PC-3 (cell line): Measurements from ENCODE around the gene THRB. TPM values are rescaled to one million over a fixed set of nuclear protein-coding genes. Genes with fewer than 3 reads are reported as not detected.

ENCODE experiments used
- ATAC-seq: fragments of 200-7000 bp; cut with Tn5 transposase; 2 replicates; pipeline ENCODE4 v1.9.1; 2020; ENCODE audit warnings: mild to moderate bottlenecking, moderate library complexity
- BruUV-seq: library from RNA; stranded (reverse); fragments of 400-500 nt; replicated peaks from 2 replicates; lab custom pipeline; 2021; lab: Mats Ljungman, UMichigan
- CTCF ChIA-PET: fragments of 300-600 bp; sonication (Branson Sonifier 250); formaldehyde crosslinking; loops from one replicate; lab custom pipeline; 2022; ENCODE audit warnings: antibody characterized with exemption; lab: Charles Lee
- POLR2A ChIA-PET: fragments of 300-600 bp; sonication (Branson Sonifier 250); formaldehyde crosslinking; loops from one replicate; lab custom pipeline; 2022; ENCODE audit warnings: antibody characterized with exemption; ENCODE audit not compliant: unreplicated experiment; lab: Charles Lee
- DNase-seq: peaks from one replicate; pipeline ENCODE4 v3.0.0-alpha.2; 2015
- H2AFZ ChIP-seq: fragments of 300-600 bp; sonication (generic); 2 replicates; pipeline ENCODE4 v1.6.0; 2016; ENCODE audit warnings: antibody characterized with exemption, low read length
- H3F3A ChIP-seq: fragments of 300-600 bp; sonication (generic); one replicate; pipeline ENCODE4 v1.6.0; 2017; ENCODE audit warnings: antibody characterized with exemption, low read length, control low read depth, mild to moderate bottlenecking; ENCODE audit not compliant: unreplicated experiment
- H3K27ac ChIP-seq: fragments of 300-600 bp; sonication (generic); 2 replicates; pipeline ENCODE4 v1.5.1; 2016; ENCODE audit warnings: mild to moderate bottlenecking, low read length
- H3K27me3 ChIP-seq: fragments of 300-600 bp; sonication (generic); 2 replicates; pipeline ENCODE4 v1.6.1; 2016; ENCODE audit warnings: low read length, mixed read lengths
- H3K36me3 ChIP-seq: fragments of 300-600 bp; sonication (generic); 2 replicates; pipeline ENCODE4 v1.6.1; 2016; ENCODE audit warnings: low read depth, mixed run types, low read length, mixed read lengths
- H3K4me1 ChIP-seq: fragments of 300-600 bp; sonication (generic); 2 replicates; pipeline ENCODE4 v1.5.1; 2016; ENCODE audit warnings: low read length; ENCODE audit not compliant: insufficient read depth
- H3K4me2 ChIP-seq: fragments of 300-600 bp; sonication (generic); 2 replicates; pipeline ENCODE4 v1.6.0; 2016; ENCODE audit warnings: low read length
- H3K4me3 ChIP-seq: fragments of 300-600 bp; sonication (generic); 2 replicates; pipeline ENCODE4 v1.5.1; 2016; ENCODE audit warnings: mild to moderate bottlenecking, low read length, mixed read lengths
- H3K79me2 ChIP-seq: fragments of 300-600 bp; sonication (generic); 2 replicates; pipeline ENCODE4 v1.6.1; 2017; ENCODE audit warnings: low read length, mixed read lengths
- H3K9ac ChIP-seq: fragments of 300-600 bp; sonication (generic); 2 replicates; pipeline ENCODE4 v1.6.0; 2016; ENCODE audit warnings: mild to moderate bottlenecking, low read length
- H3K9me2 ChIP-seq: fragments of 300-600 bp; sonication (generic); replicated peaks from 2 replicates; pipeline ENCODE4 v1.6.1; 2016; ENCODE audit warnings: mixed run types, low read length, mixed read lengths
- H3K9me3 ChIP-seq: fragments of 300-600 bp; sonication (generic); 2 replicates; pipeline ENCODE4 v1.6.1; 2016; ENCODE audit warnings: low read length, mixed read lengths
- H4K20me1 ChIP-seq: fragments of 300-600 bp; sonication (generic); 2 replicates; pipeline ENCODE4 v1.6.1; 2016; ENCODE audit warnings: low read length, mixed read lengths
- CTCF ChIP-seq: fragments of 300-600 bp; sonication (generic); conservative IDR thresholded peaks from 2 replicates; pipeline ENCODE4 v1.5.1; 2017; ENCODE audit warnings: antibody characterized with exemption, low read depth, mild to moderate bottlenecking, low read length
- EZH2 ChIP-seq: fragments of 300-600 bp; sonication (generic); IDR thresholded peaks from one replicate; pipeline ENCODE4 v1.6.1; 2017; ENCODE audit warnings: antibody characterized with exemption, mild to moderate bottlenecking, low read length; ENCODE audit not compliant: unreplicated experiment
- EZH2phosphoT487 ChIP-seq: fragments of 300-600 bp; sonication (generic); IDR thresholded peaks from 2 replicates; pipeline ENCODE4 v1.6.1; 2018; ENCODE audit warnings: mild to moderate bottlenecking, antibody characterized with exemption, low read length, borderline replicate concordance
- intact Hi-C: fragments of 100-400 bp; cut with micrococcal nuclease; formaldehyde crosslinking; loops from 2 replicates; pipeline ENCODE4 v1.9.0; 2023
- total RNA-seq: library from RNA; depleted of rRNA; stranded (reverse); fragments of >200 nt; gene quantifications from 2 replicates; pipeline ENCODE4 v1.2.3, GENCODE V29; 2014

THRB gene
- total RNA-seq, 1 experiment from 2014 or later = 9.7 TPM

- no peak overlapping the region for H3K4me3 ChIP-seq
- ChIA-PET CTCF (no interaction called here), POLR2A (no interaction called here)
- peaks cover 53% of the 10 kb centered on the region for H3K4me1 ChIP-seq
- no peaks in the 10 kb centered on the region for H3K9me2 ChIP-seq
- no peaks in the 10 kb centered on the region for H3K9me3 ChIP-seq
- H2AFZ ChIP-seq = no peak overlapping the region
- ATAC-seq (no peak), DNase-seq (no peak)
- no peak overlapping the region for H3K4me2 ChIP-seq
- no peaks in the 10 kb centered on the region for H4K20me1 ChIP-seq
- H3K79me2 ChIP-seq = no peaks in the 10 kb centered on the region
- no peak overlapping the region for H3K9ac ChIP-seq
- H3F3A ChIP-seq = no peaks in the 10 kb centered on the region
- intact Hi-C loops = no loop called here
- H3K36me3 ChIP-seq = no peaks in the 10 kb centered on the region
- no peaks in the 10 kb centered on the region for H3K27me3 ChIP-seq
- TF ChIP-seq EZH2 = no peak
- TF ChIP-seq CTCF = no peak
- TF ChIP-seq EZH2phosphoT487 = no peak
- no TSS peak for BruUV-seq
- H3K27ac ChIP-seq = no peak overlapping the region
Observed at GRCh38 chr3:24504772-24505171, 10.1 kb upstream of the THRB start.

GRCh38 chr3:24503616-24504113 is 9.0 kb upstream of the THRB start:
- POLR2A ChIA-PET = interaction anchor here (0.6 kb wide), 1 partner anchor 175 kb away, joined by 3 read pairs; no protein-coding TSS in a partner anchor

More at GRCh38 chr3:24503616-24504113, 9.0 kb upstream of the THRB start:
- intact Hi-C loops = no loop called here
- no peak overlapping the region for H2AFZ ChIP-seq
- no peaks in the 10 kb centered on the region for H3K9me3 ChIP-seq
- no peaks in the 10 kb centered on the region for H3K79me2 ChIP-seq
- H3K27ac ChIP-seq = no peak overlapping the region
- BruUV-seq = no TSS peak
- no peaks in the 10 kb centered on the region for H3K27me3 ChIP-seq
- H4K20me1 ChIP-seq = no peaks in the 10 kb centered on the region
- H3K9ac ChIP-seq = no peak overlapping the region
- CTCF ChIA-PET = no interaction called here
- ATAC-seq = no peak
- no peaks in the 10 kb centered on the region for H3K36me3 ChIP-seq
- H3K4me1 ChIP-seq = peaks cover 46% of the 10 kb centered on the region
- no peak overlapping the region for H3K4me2 ChIP-seq
- no peaks in the 10 kb centered on the region for H3F3A ChIP-seq
- no peaks in the 10 kb centered on the region for H3K9me2 ChIP-seq
- TF ChIP-seq EZH2phosphoT487 (no peak), CTCF (no peak), EZH2 (no peak)
- DNase-seq = no peak
- no peak overlapping the region for H3K4me3 ChIP-seq
